ENCODE results near the gene TRAF4.
A peak's percentile ranks its signal among the peaks of the same experiment; 100 is the strongest.
"Not testable (repeated sequence)": the region's sequence is repeated elsewhere in the genome, so short reads cannot be mapped to it uniquely, and the experiment has no call there.

The TRAF4 gene

GRCh38 chr17:28734712-28735241 is 9.0 kb upstream of the TRAF4 start:
- DNase-seq: no peak

- DNase-seq: no peak
Observed at GRCh38 chr17:28735242-28735722, 8.5 kb upstream of the TRAF4 start.

- not testable (repeated sequence) for DNase-seq
Observed at GRCh38 chr17:28735913-28736769, 7.7 kb upstream of the TRAF4 start.

GRCh38 chr17:28737316-28737715 is 6.5 kb upstream of the TRAF4 start:
- DNase-seq: no peak

- no peak for DNase-seq
Observed at GRCh38 chr17:28737770-28738679, 5.8 kb upstream of the TRAF4 start.

- DNase-seq: no peak
Observed at GRCh38 chr17:28738680-28739384, 5.0 kb upstream of the TRAF4 start.

- DNase-seq: no peak
Observed at GRCh38 chr17:28740406-28741357, 3.1 kb upstream of the TRAF4 start.

- DNase-seq: no peak
Observed at GRCh38 chr17:28741358-28742349, 2.2 kb upstream of the TRAF4 start.

GRCh38 chr17:28744104-28744971 is 527 bp downstream of the TRAF4 start:
- no peak for DNase-seq

GRCh38 chr17:28744972-28745785 is 1.4 kb downstream of the TRAF4 start:
- no peak for DNase-seq

GRCh38 chr17:28745786-28746411 is 2.1 kb downstream of the TRAF4 start:
- DNase-seq: peak; percentile 70

- DNase-seq: no peak
Observed at GRCh38 chr17:28746611-28747050, 2.8 kb downstream of the TRAF4 start.

- DNase-seq: no peak
Observed at GRCh38 chr17:28747051-28747691, 3.4 kb downstream of the TRAF4 start.

GRCh38 chr17:28747801-28748750 is 4.3 kb downstream of the TRAF4 start:
- DNase-seq: no peak

- no peak for DNase-seq
Observed at GRCh38 chr17:28748852-28749515, 5.2 kb downstream of the TRAF4 start.

All from kidney glomerular epithelial cell (primary cell).